GM18498 (cell line): ENCODE measurements around the gene MRPS31.
"Not testable (repeated sequence)": the region's sequence is repeated elsewhere in the genome, so short reads cannot be mapped to it uniquely, and the experiment has no call there.

Experiments
- ATAC-seq: cut with Tn5 transposase; IDR thresholded peaks from one replicate; pipeline ENCODE4 v1.9.1; 2021; ENCODE audit warnings: mild to moderate bottlenecking, moderate library complexity; ENCODE audit not compliant: unreplicated experiment

MRPS31 gene

DNA sequence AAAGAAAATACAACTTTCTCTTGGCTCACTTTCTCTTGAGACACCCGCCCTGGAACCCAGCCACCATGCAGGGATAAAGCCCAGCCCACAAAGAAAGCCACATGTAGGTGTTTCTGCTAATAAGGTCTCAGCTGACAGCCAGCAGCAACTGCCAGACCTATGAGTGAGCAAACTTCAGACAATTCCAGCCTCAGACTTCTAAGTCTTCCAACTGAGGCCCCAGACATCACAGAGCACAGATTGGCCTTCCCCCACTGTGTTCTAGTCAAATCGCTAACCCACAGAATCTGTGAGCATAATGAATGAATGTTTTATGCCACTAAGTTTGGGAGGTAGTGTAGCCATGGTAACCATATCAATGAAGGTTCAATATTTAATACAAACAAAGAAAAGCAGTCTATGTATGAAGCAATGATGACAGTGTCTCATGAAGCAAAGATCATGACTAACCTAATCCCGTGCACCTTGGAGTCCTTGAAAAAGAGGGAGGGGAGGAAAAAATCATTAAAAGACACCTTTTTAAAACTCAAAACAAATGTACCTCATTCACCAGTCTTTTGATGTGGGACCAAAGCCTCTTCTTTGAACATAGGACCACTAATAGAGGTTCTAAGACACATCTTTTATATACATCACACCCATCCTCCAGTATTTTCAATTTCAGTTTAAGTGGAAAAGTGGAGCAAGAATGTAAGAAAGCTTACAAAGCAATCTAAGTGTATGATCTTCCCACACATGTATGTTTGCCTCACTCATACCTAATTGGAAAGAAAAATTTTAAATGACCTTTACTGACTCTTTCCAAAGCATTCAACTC is 6.2 kb downstream of the MRPS31 start:
- ATAC-seq, result peak; percentile 43

DNA sequence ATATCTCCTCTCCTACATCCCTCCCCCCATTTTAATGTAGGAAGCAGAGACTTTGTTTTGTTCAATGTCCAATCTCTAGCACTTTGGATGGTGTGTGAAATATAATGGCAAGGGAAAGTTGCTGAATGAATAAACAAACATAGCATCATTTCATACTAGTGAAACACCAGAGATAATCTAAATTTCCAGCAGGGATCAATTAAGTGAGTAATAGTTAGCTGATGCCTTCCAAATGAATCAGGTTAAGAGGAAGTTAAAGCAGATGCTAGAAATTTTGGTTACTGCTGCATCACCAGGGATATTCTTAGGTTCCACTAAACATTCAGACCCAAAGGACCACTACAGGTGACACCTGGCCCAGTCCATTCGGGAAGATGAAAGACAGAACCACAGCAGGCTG is 8.1 kb downstream of the MRPS31 start:
- ATAC-seq, result no peak

DNA sequence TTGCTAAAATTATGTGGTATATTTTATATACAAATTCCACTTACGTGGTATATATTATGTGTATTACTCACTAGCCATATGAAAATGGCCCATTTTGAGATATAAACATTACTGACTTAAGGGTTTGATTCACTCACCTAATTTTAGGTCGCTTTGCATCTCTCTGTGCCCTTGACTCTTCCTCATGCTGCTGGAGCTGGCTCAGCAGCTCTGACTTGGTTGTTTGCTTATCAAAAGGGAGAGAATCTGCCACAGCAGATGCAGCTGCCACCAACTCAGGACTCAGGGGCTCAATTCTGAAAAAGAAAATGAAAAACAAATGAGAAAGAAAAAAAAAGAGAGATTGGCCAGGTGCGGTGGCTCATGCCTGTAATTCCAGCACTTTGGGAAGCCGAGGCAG is 12.2 kb downstream of the MRPS31 start:
- no peak for ATAC-seq

DNA sequence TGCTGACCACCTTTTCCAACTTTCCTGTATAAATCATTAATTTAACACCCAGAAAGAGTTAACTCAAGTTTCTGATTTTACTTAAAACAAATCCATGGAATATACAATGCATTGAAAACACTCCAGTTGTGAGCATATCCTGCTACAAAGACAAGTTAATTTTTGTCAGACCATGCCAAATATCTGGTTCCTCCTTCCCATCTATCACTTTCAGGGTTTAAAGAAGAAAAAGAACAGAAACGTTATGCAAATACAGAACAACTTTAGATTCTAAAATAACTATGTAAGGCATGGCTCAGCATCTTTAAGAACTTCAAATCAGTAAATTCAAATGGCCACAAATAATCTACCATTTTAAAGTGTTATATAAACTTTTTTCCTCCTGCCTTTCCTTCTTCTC is 14.9 kb downstream of the MRPS31 start:
- peak; percentile 67 for ATAC-seq

DNA sequence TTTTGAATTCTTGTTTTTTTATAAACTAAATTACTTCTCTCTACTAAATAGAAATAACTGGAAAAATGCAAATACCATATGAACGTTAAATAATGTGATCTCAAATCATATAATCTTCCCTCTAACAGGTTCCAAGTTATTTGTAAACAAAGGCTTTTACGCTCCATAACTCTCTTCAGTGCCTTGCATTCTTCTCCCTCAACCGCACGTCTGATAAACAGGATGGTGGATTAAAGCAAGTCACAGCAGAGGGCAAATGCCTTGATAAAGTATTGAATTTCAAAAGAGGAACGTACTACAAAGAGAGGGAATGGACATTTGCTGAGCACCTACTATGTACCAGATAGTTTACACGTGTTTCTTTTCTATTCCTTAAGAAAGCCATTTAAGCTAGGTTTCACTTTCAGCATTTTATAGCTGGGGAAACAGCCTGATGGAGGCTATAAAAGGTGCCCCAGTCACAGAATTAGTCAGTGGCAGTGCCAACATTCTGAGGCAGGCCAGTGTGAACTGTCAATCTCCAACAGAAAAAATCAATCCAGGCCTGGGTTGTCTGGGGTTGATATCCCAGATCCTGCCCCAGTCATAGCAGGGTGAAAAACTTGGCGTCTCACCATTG is 15.8 kb downstream of the MRPS31 start:
- no peak for ATAC-seq

DNA sequence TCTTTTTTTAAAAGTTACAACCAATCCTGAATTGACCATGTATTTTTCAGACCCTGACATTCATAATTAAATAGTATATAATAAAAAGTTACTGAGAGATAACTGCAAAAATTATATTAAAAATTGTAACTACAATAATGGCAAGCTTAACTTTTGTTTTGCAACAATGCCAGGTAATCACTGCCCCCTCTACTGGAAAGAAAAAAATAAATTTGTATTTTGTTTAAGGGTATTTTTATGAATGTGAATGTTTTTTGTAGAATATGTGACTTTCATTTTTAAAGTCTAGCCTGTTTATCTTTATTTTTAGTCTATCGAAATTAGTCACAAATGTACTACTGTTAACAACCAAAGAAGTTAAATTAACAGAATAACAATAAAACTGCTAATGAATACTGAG is 21.7 kb downstream of the MRPS31 start:
- ATAC-seq, result no peak

DNA sequence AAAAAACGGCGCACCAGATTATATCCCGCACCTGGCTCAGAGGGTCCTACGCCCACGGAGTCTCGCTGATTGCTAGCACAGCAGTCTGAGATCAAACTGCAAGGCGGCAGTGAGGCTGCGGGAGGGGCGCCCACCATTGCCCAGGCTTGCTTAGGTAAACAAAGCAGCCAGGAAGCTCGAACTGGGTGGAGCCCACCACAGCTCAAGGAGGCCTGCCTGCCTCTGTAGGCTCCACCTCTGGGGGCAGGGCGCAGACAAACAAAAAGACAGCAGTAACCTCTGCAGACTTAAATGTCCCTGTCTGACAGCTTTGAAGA is 35.8 kb downstream of the MRPS31 start:
- not testable (repeated sequence) for ATAC-seq

DNA sequence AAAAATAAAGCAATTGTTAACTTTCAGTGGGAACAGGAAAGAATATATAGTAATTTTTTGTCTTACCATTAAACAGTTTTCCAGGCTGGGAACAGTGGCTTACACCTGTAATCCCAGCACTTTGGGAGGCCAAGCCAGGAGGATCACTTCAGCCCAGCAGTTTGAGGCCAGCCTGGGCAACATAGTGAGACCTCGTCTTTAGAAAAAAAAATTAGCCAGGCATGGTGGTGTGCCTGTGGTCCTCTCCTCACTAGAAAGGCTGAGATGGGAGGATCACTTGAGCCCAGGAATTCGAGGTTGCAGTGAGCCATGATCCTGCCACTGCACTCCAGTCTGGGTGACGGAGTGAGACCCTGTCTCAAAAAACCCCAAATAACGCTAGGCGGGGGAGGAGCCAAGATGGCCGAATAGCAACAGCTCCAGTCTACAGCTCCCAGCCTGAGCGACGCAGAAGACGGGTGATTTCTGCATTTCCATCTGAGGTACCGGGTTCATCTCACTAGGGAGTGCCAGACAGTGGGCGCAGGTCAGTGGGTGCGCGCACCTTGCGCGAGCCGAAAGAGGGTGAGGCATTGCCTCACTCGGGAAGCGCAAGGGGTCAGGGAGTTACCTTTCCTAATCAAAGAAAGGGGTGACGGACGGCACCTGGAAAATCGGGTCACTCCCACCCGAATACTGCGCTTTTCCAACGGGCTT is 36.3 kb downstream of the MRPS31 start:
- not testable (repeated sequence) for ATAC-seq

DNA sequence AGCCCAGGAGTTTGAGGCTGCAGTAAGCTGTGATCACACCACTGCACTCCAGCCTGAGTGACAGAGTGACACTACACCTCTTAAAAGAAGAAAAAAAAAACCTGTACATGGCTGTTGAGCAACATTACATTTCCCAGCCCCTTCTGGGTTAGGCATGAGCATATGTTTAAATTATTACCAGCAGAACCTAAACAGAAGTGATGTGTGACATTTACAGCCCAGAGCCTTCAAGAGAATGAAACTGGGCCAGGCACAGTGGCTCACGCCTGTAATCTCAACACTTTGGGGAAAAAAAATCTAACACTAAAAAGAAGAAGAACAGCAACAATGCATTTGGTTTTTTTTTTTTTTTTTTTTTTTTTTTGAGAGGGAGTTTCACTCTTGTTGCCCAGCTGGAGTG is 38.3 kb downstream of the MRPS31 start:
- ATAC-seq, result no peak

DNA sequence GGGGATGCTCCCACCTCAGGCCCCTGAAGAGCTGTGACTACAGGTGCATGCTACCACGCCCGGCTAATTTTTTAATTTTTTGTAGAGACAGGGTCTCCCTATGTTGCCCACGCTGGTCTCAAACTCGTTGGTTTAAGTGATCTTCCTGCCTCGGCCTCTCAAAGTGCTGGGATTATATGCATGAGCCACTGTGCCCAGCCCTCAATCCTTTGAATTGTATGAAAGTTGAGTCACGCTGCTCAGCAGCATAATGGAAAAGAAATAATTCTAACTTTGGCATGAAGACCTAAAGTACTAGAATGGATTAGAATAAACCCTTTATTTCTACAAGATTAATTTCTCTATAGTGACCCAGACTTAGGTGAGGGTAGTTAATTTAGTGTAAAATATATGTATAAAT is 42.4 kb downstream of the MRPS31 start:
- no peak for ATAC-seq

DNA sequence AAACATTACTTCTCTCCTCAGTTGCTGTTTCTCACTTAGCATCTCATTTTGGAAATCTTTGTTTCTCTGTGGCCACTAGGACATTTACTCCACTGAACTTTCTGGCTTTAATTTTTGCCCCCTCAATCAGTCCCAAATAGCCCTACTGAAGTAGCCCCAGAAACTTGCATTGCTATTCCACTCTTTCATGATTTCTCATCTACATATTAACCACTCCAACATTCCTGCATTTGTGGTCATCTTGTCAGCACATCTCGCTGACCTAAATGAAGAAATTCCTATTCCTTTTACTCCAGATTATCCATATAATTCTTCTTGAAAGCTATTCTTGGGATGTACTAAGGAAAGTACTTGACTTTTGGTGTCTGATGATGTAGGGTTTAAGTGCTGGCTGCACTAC is 56.6 kb downstream of the MRPS31 start:
- ATAC-seq, result not testable (repeated sequence)

DNA sequence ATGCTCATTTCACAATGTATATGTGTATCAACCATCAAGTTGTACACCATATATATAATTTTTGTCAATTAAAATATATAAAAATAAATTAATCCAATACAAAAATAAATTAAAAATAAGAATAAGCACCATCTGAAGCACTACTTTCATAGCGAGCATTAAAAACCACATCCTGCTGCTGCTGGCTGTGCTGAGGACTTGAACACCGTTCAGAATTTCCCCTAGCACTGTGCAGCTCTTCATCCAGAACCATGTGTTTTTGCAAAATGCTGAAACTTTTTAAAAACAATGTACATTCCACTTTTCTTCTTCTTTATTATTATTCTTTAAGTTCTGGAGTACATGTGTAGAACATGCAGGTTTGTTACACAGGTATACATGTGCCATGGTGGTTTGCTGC is 64.6 kb downstream of the MRPS31 start:
- ATAC-seq, result no peak

DNA sequence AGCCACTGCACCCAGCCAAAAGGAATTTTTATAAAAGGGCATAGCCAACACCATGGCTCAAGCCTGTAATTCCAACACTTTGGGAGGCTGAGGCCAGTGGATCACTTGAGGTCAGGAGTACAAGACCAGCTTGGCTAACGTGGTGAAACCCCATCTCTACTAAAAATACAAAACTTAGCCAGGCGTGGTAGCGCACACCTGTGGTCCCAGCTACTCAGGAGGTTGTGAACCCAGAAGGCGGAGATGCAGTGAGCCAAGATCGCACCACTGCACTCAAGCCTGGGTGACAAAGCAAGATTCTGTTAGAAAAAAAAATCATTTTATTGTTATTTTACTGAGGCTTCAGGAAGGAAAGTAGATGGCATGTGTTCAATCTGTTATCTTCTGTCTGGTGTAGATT is 73.3 kb downstream of the MRPS31 start:
- peak; percentile 69 for ATAC-seq

DNA sequence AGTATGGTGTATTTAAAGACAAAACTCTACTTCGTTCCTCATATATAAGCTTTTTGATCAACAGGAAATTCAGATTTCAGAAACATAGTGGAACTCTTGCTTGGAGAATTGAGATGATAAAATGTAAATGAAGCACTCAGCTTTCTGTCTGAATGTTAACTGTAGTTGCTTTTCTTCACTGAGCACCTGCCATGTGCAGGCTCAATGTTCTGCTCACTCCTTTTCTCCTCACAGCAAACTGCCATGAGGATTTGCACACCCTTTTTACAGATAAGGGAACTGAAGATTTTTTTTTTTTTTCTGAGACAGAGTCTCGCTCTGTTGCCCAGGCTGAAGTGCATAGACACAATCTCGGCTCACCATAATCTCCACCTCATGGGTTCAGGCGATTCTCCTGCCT is 76.6 kb downstream of the MRPS31 start:
- no peak for ATAC-seq

DNA sequence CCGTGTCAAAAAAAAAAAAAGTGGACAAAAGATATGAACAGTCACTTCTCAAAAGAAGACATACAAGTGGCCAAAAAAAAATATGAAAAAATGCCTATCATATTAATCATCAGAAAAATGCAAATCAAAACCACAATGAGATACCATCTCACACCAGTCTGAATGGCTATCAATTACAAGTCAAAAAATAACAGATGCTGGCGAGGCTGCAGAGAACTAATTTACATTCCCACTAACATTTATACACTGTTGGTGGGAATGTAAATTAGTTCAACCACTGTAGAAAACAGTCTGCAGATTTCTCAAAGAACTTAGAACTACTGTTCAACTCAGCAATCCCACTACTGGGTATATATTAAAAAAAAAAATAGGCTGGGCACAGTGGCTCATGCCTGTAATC is 78.0 kb downstream of the MRPS31 start:
- peak; percentile 73 for ATAC-seq

DNA sequence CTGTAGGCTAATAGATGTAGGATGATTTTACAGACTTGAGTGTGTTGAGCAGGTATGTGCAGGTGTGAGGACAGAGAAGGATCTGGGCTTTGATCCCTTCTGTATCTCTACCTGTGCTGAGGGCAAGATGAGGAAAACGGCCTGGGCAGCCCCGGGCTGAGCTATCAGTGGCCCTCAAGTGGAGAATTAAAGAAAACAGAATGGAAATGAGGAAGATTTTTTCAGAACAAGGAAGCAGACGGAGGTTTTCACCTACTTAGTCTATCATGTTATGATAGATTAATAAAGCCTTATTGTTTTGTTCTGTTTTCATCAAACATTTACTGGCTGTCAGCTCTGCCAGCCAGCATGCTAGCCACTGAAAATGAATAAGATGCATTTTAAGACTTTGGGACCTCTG is 82.2 kb downstream of the MRPS31 start:
- no peak for ATAC-seq

DNA sequence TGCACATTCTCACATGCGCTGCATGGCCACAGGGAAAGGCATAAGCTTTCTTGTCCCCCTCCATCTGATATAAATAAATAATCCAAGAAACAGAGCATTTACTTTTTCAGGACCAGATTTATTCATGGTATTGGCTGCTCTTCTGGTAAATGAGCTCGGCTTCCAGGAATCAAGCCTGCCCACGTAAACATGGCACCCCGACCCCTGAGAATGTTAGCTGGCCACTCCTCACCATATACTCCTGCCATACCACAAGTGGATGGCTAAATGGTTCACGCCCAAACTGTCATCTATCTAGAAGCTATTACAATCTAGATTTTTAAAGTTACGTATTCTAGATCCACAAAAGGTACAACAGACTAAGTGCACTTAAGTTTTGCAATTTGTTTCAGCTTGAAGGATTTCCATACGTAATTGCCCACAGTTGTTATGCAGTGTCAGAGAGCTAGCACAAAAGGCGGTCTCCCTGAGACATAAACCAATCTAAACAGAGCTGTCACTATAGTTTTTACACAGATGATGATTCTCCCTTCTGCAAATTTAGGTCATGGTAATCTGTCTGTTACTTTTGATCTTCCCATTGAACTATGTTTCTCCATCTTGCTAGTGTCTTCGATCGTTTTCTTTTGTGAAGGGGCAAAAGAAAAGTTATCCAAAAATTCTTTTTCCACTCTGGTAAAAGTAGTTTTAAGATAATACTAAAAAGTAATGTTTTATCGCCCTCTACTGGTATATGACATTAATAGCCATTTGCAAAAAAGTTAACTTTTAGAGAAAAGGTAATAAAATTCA is 88.3 kb downstream of the MRPS31 start:
- ATAC-seq, result no peak

DNA sequence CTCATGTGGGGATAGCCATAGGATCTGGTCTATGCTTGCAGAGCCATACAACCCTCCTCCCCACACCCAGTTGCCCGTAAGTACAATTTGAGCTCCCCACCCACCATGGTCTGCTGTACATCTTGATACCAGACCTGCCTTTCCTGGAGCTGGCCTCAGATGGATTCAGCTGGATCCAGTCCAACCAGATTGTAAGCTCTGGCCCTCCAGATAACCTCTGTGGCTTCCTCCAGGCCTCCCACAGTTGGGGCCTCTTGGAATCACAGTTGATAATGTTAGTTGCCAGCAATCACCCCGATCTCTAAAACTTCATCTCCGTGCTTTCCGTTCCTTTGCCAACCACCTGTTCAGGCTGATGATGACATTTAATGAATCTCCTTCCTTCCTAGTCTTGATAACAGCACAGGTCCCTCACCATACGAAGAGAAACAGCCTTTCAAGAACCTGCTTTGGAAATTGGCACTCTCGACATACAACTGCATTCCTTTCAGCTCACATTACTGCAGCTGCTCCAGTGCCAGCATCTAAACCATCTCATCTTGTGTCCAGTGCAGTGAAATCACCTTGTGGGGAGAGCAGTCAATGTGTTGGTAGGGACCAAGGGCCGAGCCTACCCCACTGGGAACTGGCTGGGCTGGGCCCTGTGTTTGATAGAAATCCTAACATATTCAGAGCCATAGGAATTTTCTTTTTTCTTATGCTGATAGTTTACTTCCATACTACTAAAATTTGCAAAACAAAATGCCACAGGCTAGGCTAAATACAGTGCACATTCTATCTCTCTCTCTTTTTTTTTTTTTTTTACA is 89.4 kb downstream of the MRPS31 start:
- no peak for ATAC-seq

DNA sequence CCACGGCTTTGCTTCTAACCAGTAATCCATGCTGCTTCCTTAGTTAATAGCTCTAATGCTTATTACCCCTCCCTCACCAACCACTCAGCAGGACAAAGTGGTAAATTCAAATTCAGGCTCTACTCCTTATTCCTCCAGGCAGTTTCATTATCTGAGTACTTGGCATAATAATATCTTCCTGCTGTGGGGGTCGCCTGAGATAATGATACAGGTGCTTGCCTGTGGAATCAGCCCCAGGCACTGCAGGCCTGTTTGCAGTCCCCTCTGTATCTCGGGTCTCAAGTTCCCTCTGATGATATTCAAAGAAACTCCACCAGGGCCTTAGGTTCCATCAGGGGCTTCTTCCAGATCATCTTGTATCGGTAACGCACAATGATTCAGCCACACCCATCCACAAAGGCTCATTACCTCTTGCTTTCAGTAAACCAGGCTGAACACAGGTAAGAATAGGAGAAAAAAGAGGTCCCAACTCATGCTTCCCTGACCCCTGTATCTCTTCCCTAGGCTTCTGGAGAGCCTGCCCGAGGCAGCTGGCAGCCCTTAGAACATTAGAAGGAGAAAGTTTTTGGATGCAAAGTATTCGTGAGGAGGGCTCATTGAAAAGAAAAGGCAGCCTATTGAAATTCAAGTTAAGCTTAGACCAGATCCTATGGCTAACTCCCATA is 90.2 kb downstream of the MRPS31 start:
- ATAC-seq, result no peak

DNA sequence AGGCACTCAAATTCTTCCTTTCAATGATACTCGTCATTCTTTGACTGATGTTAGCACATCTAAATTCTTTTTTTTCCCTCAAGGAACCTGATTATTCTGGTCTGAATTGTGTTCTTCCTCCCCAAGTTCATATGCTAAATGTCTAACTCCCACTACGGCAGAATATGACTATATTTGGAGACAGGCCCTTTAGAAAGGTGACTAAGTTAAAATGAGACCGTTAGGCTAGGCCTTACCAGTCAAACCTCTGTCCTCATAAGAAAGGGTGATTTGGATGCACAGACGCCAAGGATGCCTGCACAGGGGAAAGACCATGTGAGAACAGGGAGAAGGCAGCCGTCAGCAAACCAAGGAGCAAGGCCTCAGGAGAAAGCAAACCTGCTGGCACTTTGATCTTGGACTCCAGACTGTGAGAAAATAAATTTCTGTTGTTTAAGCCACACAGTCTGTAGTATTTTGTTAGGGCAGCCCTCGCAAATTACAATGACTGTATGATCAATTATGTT is 91.5 kb downstream of the MRPS31 start:
- no peak for ATAC-seq
